ENCODE measurements around the gene SLC6A17.
A peak's percentile ranks its signal among the peaks of the same experiment; 100 is the strongest.

The SLC6A17 gene

DNA sequence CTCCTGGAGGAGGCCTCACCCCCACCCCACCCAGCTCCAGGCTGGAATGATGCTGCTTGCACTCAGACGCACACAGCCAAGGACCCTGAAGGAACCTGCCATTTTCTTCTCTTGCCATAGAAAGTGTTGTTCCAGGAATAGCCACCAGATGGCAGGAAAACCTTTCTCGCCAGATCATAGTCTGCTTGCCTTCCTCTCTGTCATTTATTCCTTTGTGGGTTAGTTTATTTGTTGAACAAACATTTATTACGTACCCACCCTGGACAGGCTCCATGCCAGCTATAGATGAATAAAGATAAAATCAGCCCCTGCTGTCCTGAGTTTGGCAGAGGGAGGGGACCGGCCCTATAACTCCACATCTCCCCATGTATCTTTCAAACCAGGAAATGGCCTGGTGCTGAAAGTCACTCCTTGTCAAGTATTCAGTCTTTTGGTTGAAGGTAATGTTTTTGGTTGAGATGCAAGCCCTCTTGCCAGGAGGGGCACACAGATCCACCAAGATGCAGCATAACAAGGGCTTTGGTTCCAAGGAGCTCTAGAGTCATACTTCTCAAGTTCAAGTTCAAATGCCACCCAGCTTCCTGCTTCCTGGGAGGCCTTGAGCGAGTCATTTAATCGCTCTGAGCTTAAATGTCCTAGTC, 52.8 kb downstream of the SLC6A17 start:
- Mint-ChIP-seq H3K4me1 (peaks cover 17% of the 10 kb centered on the region), H3K27ac (ENCODE audit: low read depth) (no peak overlapping the region), H3K9me3 (no peaks in the 10 kb centered on the region), H3K36me3 (ENCODE audit: insufficient read depth) (peaks cover under 1% of the 10 kb centered on the region), H3K4me3 (no peak overlapping the region), H3K27me3 (no peaks in the 10 kb centered on the region)
- ATAC-seq (replicated peaks; ENCODE audit: extremely low read depth, poor library complexity, severe bottlenecking) (peak; percentile 67), DNase-seq (ENCODE audit: low spot score in 2 of 2) (peak; percentile 52 to 70)

DNA sequence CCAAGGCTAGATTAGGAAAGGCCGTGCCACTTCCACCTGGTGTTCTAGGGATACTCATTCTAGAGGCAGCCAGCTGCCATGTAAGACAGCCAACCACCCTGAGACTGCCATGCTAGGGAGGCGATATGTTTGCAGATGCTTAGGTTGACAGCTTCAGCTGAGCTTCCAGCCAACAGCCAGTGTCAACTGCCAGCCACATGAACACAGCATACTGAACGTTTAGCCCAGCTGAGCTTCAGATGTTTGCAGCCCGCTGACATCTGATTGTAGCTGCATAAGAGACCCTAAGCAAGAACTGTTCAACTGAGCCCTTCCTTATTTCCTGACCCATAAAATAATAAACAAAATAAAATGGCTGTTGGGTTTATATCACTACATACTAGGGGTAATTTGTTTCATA, 54.9 kb downstream of the SLC6A17 start:
- DNase-seq (ENCODE audit: low spot score in 2 of 2) (no peak), ATAC-seq (replicated peaks; ENCODE audit: extremely low read depth, poor library complexity, severe bottlenecking) (no peak)
- no peak overlapping the region for H3K27ac Mint-ChIP-seq (ENCODE audit: low read depth)
- H3K27me3 Mint-ChIP-seq: no peaks in the 10 kb centered on the region
- H3K9me3 Mint-ChIP-seq: no peaks in the 10 kb centered on the region
- peaks cover 6% of the 10 kb centered on the region for H3K36me3 Mint-ChIP-seq (ENCODE audit: insufficient read depth)
- H3K4me1 Mint-ChIP-seq: peaks cover 28% of the 10 kb centered on the region
- no peak overlapping the region for H3K4me3 Mint-ChIP-seq

DNA sequence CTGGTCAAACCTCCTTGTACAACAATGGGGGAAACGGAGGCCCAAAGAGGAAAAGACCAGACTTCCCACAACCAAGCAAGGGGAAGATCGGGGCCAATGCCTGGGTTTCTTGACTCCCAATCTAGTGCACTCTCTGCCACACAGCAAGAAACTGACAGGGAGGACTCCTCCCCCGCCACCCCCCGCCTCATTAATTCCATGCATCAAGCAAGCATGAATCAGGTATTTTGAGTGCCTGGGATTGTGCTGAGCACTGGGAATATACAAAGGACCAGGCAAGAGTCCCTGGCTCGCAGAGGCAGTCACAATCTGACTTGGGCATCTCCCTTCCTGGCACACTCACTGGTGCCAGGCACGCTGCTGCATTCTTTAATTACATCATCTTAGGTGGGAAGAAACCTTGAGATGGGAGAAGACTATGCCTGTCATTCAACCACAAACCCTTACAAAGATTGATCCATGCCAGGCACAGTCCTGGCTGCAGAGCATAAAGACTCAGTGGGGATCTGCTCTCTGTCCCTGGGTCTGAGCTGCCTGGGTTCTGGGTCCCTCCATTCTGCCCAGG, 55.4 kb downstream of the SLC6A17 start:
- no peaks in the 10 kb centered on the region for H3K27me3 Mint-ChIP-seq
- peaks cover 6% of the 10 kb centered on the region for H3K36me3 Mint-ChIP-seq (ENCODE audit: insufficient read depth)
- H3K4me1 Mint-ChIP-seq: peaks cover 28% of the 10 kb centered on the region

DNA sequence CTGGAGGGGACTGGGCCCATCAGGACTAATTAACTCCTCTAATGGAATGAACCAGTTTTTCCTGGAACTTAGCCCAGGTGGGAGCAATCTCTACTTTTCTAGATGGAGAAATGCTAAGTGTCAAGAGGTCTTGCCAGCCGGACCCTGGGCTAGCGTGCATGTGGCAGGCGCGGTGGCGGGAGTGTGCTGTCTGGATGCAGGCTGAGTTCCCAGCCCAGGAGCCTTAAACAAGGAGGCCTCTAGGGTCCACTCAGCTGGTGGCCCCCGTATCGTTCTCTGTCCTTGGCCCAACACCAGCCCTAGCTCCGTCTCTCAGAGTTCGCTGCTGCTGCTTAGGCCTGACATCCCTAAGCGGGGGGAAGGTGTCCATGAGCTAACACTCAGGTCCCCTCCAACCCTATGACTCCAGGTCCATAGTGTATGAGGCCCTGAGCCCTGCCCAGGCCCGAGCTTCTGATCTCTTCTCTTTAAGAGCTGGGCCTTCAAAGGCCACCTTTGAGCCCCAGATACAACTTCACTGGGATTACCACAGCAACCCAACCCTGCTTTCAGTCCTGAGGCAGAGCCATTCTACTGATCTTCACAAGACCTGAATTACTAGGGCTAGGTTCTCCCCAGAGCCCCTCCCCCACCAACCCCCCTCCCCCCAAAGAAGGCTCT, 56.1 kb downstream of the SLC6A17 start:
- H3K36me3 Mint-ChIP-seq (ENCODE audit: insufficient read depth): peaks cover 8% of the 10 kb centered on the region
- no peaks in the 10 kb centered on the region for H3K27me3 Mint-ChIP-seq
- H3K4me3 Mint-ChIP-seq: no peak overlapping the region
- DNase-seq (ENCODE audit: low spot score in 2 of 2) (no peak), ATAC-seq (replicated peaks; ENCODE audit: extremely low read depth, poor library complexity, severe bottlenecking) (no peak)
- H3K9me3 Mint-ChIP-seq: no peaks in the 10 kb centered on the region
- peaks cover 33% of the 10 kb centered on the region for H3K4me1 Mint-ChIP-seq
- H3K27ac Mint-ChIP-seq (ENCODE audit: low read depth): no peak overlapping the region

More for the DNA sequence above, 55.4 kb downstream of the SLC6A17 start:
- DNase-seq (ENCODE audit: low spot score in 2 of 2) (no peak), ATAC-seq (replicated peaks; ENCODE audit: extremely low read depth, poor library complexity, severe bottlenecking) (no peak)
- H3K9me3 Mint-ChIP-seq: no peaks in the 10 kb centered on the region
- no peak overlapping the region for H3K4me3 Mint-ChIP-seq
- H3K27ac Mint-ChIP-seq (ENCODE audit: low read depth): no peak overlapping the region

DNA sequence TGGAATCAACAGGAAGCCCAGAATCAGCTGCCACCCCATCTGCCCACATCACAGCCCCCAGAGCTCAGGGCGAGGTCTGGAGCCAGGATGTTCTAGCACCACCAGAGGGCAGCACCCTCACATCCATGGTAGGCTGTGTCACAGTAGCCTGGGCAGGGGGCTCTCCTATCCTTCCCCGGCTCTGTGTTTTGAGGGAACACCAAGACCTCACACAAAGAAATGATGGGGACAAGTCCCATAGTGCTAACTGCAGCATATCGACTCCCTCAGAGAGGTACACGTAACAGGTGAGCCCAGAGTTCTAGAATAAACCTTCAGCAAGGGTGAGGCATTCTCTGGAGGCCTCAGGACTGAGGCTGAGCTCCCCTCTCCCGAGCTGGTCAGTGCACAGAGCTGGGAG, 57.5 kb downstream of the SLC6A17 start:
- Mint-ChIP-seq H3K27me3 (no peaks in the 10 kb centered on the region), H3K9me3 (no peaks in the 10 kb centered on the region), H3K36me3 (ENCODE audit: insufficient read depth) (peaks cover 9% of the 10 kb centered on the region), H3K27ac (ENCODE audit: low read depth) (no peak overlapping the region), H3K4me3 (no peak overlapping the region), H3K4me1 (peaks cover 40% of the 10 kb centered on the region)
- ATAC-seq (replicated peaks; ENCODE audit: extremely low read depth, poor library complexity, severe bottlenecking) (no peak), DNase-seq (ENCODE audit: low spot score in 2 of 2) (peak; percentile 56 to 64)

DNA sequence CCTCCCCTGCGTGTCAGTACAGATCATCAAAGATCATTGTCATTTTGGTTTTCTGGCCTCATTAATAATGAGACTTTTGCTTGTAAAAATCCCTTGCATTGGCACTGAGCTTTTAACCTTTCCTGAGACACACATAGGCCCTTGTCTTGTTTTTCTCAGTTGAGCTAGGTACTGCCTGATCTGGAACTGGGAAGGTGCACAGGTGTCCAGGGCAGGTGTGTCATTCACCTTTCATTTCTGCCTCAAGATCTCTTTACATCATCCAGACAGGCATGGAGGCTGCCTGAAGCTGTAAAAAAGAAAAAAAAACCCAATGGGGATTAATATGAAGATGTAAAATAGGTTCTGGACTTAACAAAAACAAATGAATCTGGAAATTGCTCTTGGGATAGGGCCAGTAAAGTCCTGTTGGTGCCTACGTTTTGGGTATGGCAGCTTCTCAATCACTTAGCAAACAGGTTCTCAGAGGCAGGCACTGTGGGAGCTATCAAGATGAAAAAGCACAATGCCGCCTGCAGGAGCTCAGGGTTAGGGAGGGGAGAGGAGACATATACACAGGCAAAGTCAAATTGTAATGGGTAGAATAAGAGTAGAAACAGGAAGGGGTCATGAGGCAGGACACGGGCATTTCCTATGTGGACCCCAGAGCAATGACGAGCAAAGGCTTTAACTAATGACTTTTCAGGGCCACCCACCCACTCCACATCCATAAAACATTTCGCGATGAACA, 58.8 kb downstream of the SLC6A17 start:
- peak overlapping the region; percentile 93 for H3K27ac Mint-ChIP-seq (ENCODE audit: low read depth)
- peaks cover 11% of the 10 kb centered on the region for H3K36me3 Mint-ChIP-seq (ENCODE audit: insufficient read depth)
- H3K27me3 Mint-ChIP-seq: no peaks in the 10 kb centered on the region
- H3K4me1 Mint-ChIP-seq: peaks cover 34% of the 10 kb centered on the region
- ATAC-seq (replicated peaks; ENCODE audit: extremely low read depth, poor library complexity, severe bottlenecking) (no peak), DNase-seq (ENCODE audit: low spot score in 2 of 2) (no peak)
- peak overlapping the region; percentile 92 for H3K4me3 Mint-ChIP-seq
- H3K9me3 Mint-ChIP-seq: no peaks in the 10 kb centered on the region

DNA sequence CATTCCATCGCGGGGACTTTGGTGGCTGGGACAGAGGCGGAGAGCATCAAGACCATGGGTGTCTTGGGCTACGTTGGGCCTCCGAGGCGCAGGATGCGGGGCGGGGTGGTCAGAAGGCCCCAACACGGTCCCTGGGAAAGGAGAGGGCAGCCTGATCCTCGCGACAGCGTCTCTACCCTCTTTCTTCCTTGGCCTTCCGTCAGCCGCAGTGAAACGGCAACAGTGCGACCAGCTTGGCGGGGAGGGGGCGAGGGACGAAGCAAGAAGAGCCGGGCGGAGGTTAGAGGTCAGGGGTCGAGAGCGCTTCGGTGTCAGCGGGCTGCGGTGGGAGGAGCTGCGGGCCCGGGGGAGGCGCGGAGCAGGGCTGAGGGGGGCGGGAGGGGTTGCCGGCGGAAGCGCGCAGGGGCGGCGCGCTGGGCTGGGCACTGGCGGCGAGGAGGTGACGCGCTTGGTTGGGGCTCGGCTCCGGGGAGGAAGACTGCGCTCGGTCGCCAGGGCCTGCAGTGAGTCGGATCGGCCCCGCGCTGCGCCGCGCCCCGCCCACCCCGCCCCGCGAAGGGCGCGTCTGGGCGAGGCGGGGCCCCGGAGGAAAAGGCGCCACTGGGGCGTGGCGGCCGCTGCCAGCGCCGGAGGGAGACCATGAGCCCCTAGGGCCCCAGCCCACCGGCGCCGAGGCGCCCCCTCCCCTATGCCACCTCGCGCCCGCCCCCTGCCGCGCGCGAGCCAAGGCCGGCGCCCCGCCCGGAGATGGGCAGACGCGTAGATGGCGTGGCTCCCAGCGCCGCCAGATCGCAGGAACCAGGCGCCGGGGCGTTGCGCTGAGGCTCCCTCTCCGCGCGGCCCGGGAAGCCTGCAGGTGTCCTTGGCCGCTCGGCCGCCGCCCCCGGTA, 59.7 kb downstream of the SLC6A17 start, which contains the start of gene KCNC4:
KCNC4 (plus strand) TSS at position 600 of the 889 bp plus-strand sequence. CDS start 1,186 bp downstream, outside the sequence.
- H3K4me1 Mint-ChIP-seq: peaks cover 34% of the 10 kb centered on the region
- H3K4me3 Mint-ChIP-seq: peak within 1 kb of the TSS; percentile 92
- no peaks in the 10 kb centered on the region for H3K9me3 Mint-ChIP-seq
- ATAC-seq (replicated peaks; ENCODE audit: extremely low read depth, poor library complexity, severe bottlenecking) (peak; percentile 94), DNase-seq (ENCODE audit: low spot score in 2 of 2) (peak; percentile 66 to 85)
- H3K27me3 Mint-ChIP-seq: no peaks in the 10 kb centered on the region
- H3K27ac Mint-ChIP-seq (ENCODE audit: low read depth): peak within 1 kb of the TSS; percentile 93
- H3K36me3 Mint-ChIP-seq (ENCODE audit: insufficient read depth): peaks cover 11% of the 10 kb centered on the region

DNA sequence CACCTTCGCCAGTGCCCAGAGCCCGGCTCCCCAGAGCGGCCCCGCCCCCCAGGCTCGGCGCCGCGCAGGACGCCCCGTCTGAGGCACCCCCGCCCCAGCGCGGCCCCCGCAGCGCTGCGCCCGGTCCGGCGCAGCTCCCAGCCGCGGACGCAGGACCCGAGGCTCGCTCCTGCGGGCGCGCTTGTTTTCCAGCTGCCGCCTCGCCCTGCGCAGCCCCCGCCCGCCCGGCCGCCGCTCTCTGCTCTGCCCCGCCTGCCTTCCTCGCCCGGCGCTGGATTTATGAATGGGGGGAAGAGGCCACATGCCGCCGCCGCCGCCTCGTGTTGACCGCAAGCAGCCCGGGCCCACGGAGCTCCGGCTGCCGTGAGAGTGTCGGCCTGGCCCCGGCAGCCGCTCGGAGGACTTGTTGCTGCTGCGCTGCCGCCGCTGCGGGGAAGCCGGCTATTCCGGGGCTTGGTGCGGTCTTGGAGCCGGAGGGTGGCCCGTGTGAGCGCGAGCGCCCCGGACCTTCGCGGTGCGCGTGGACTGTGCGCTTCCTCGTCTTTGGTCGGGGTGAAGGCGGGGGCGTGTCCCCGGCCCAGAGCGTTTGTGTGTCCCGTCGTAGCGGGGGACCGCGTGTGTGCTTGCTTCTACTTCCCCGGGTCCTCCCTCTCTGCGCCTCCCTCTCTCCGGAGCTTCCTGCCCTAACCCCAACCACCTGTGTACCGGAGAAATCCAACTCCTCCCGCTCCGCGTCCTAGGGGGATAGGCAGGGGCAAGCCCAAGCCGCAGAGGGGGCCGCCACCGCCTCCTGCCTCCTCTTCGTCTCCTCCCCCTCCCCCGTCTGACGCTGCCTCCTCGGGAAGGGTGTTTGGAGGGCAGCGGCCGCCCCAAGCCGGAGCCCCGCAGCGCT, 60.6 kb downstream of the SLC6A17 start:
- peak; percentile 12 for ATAC-seq (replicated peaks; ENCODE audit: extremely low read depth, poor library complexity, severe bottlenecking)
- Mint-ChIP-seq H3K4me3 (peak overlapping the region; percentile 92), H3K4me1 (peaks cover 34% of the 10 kb centered on the region), H3K9me3 (no peaks in the 10 kb centered on the region), H3K27me3 (no peaks in the 10 kb centered on the region), H3K36me3 (ENCODE audit: insufficient read depth) (peaks cover 11% of the 10 kb centered on the region), H3K27ac (ENCODE audit: low read depth) (peak overlapping the region; percentile 87)
- DNase-seq (ENCODE audit: low spot score in 2 of 2): peak; percentile 22 to 28

DNA sequence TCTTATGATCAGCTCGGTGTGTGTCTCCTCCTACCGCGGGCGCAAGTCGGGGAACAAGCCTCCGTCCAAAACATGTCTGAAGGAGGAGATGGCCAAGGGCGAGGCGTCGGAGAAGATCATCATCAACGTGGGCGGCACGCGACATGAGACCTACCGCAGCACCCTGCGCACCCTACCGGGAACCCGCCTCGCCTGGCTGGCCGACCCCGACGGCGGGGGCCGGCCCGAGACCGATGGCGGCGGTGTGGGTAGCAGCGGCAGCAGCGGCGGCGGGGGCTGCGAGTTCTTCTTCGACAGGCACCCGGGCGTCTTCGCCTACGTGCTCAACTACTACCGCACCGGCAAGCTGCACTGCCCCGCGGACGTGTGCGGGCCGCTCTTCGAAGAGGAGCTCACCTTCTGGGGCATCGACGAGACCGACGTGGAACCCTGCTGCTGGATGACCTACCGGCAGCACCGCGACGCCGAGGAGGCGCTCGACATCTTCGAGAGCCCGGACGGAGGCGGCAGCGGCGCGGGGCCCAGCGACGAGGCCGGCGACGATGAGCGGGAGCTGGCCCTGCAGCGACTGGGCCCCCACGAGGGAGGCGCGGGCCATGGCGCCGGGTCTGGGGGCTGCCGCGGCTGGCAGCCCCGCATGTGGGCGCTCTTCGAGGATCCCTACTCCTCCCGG, 61.3 kb downstream of the SLC6A17 start:
- H3K9me3 Mint-ChIP-seq: no peaks in the 10 kb centered on the region
- no peaks in the 10 kb centered on the region for H3K27me3 Mint-ChIP-seq
- H3K36me3 Mint-ChIP-seq (ENCODE audit: insufficient read depth): peaks cover 11% of the 10 kb centered on the region
- H3K4me1 Mint-ChIP-seq: peaks cover 34% of the 10 kb centered on the region
- peak overlapping the region; percentile 87 for H3K27ac Mint-ChIP-seq (ENCODE audit: low read depth)
- H3K4me3 Mint-ChIP-seq: peak overlapping the region; percentile 92
- peak in 1 of 2 donors; percentile 23 for DNase-seq (ENCODE audit: low spot score in 2 of 2)
- ATAC-seq (replicated peaks; ENCODE audit: extremely low read depth, poor library complexity, severe bottlenecking): no peak

DNA sequence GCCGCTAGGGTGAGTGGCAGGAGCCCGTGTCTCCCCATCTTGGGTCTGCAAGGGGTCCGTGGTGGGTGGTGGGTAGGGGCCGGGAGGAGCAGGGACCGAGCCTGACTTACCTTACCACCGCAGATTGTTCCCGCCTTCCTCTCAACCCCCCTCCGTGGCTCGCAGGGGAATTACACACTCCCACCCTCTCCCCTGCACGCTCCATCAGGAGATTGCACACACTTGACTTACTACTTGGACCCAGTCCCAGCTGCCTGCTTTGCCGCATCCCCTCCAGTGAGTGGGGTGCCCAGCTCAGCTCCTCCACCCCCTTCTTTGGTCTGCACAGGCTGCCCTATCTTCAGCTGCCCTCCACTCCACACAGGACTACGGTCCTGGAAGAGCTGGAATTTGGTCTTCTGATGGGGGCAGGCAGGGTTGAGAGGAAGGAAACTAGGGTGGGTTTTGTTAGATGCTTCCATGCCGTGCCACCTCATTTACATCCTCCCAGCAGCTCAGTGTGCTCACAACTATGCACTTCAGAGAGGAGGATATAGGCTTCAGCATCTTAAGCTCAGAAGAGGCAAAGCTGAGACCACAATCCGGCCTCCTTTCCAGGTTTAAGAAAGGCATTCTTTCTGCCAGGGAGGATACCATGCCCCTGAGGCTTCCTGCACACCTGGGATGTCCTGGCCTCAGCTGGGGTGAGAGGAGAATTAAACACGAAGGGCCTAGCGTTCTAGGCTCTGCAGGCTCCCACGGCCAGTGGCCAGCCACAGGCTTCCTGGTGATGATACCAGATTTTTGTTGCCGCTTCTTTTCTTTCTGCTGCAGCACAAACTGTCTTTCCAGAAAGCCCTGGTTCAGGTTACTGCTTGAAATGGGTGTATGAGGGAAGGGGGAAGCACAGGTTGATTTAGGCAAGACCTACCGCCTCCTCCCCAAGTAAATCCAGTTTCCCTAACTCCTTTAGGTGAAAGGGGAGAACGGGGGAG, 62.2 kb downstream of the SLC6A17 start:
- peaks cover 29% of the 10 kb centered on the region for H3K4me1 Mint-ChIP-seq
- peak overlapping the region; percentile 79 for H3K4me3 Mint-ChIP-seq
- no peaks in the 10 kb centered on the region for H3K27me3 Mint-ChIP-seq
- DNase-seq (ENCODE audit: low spot score in 2 of 2) (no peak), ATAC-seq (replicated peaks; ENCODE audit: extremely low read depth, poor library complexity, severe bottlenecking) (no peak)
- peaks cover 11% of the 10 kb centered on the region for H3K36me3 Mint-ChIP-seq (ENCODE audit: insufficient read depth)
- H3K9me3 Mint-ChIP-seq: no peaks in the 10 kb centered on the region
- H3K27ac Mint-ChIP-seq (ENCODE audit: low read depth): peak overlapping the region; percentile 38

Measured in central memory CD8-positive, alpha-beta T cell (primary cell).